A673 (cell line): ENCODE measurements around the gene RASGRP1.

Source experiments
- CTCF ChIP-seq: fragments of 300-800, 200-600 bp; sonication (generic); conservative IDR thresholded peaks from 2 replicates; pipeline ENCODE4 v1.5.1; 2017; ENCODE audit warnings: low read depth, mild to moderate bottlenecking, antibody characterized with exemption, low read length, moderate library complexity, mixed read lengths
- EZH2 ChIP-seq: fragments of 200-600 bp; sonication (generic); IDR thresholded peaks from 2 replicates; pipeline ENCODE4 v1.6.1; 2017; ENCODE audit warnings: borderline replicate concordance, low read depth, mild to moderate bottlenecking, mixed read lengths, antibody characterized with exemption, low read length; ENCODE audit not compliant: poor library complexity, severe bottlenecking

GRCh38 chr15:38549222-38549621 lies 15.4 kb downstream of the RASGRP1 start:
- TF ChIP-seq CTCF (no peak), EZH2 (no peak)
